ENCODE results near the gene C2orf72.
"Not testable (repeated sequence)": the region's sequence is repeated elsewhere in the genome, so short reads cannot be mapped to it uniquely, and the experiment has no call there.

Gene C2orf72

DNA sequence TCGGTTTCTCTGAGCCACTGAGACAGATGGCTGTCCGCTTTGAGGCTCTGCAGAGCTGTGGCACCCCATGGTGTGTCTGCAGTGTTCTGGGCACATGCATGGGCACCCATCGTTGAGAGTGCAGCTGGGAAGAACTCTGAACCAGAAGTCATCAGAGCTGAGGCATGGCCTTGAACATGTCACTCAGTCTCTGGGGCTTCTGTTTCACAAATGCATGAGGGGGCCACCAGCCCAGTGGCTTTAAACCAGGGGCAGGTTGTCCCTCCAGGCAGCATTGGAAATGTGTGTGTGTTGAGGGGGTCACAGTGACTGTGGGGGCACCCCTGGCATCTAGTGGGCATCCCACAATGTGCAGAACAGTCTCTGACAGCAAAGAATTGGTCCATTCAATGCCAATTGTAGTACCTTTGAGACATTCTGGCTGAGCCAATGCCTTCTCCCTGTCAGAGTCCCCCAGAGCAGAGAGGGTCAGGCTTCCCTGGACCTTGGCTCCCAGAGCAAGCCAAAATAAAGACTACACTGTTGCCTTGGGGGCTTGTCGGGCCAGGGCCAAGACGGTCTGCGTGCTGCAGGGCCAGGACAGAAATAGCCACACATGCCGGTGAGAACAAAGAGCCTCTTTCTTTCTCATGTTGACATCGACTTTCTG is 10.1 kb downstream of the C2orf72 start:
- DNase-seq: no peak

DNA sequence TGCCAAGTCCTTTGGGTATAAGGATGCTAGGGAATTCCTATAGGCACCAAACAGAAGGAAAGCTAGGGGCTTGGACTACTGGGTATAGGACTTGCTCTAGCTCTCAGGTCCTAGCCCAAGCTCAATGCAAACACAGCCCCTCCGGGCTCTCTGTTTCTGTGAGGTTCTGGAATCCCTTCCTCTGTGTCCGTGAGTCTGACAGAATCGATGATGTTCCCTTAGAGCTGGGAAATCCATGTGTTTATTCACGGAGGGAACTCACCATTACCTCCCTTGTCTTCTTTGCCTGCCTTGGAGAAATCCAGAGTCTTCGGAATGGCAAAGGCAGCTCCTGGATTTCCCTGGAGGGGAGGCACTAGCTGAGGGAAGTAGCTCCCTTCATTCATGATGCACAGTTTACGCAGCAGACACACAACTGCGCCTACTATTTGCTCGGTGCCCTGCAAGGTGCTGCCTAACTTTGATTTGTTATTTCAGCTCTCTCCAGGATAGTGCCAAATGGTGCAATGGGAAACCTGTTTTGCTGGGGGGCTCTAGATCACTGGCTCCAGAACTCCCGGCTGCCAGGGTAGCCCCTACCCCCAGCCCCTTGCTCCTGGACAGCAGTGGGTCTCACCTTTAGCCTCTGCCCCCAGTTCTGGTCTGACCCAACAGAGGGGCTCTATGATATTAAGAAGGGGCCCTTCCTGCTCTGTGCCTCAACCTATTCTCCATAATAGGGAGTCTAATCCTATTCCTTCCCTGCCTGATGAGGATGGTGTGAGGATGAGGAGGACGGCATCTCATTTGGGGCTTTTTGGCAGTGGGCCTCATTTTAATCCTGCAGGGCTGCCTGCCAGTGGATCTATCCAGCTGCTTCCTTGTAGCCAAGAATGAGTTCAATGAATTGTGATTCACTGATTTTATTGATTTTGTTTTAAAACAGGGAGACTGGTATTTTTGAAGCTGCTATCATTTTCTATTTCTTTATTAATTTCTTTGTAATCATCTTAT is 10.9 kb downstream of the C2orf72 start:
- DNase-seq: no peak

DNA sequence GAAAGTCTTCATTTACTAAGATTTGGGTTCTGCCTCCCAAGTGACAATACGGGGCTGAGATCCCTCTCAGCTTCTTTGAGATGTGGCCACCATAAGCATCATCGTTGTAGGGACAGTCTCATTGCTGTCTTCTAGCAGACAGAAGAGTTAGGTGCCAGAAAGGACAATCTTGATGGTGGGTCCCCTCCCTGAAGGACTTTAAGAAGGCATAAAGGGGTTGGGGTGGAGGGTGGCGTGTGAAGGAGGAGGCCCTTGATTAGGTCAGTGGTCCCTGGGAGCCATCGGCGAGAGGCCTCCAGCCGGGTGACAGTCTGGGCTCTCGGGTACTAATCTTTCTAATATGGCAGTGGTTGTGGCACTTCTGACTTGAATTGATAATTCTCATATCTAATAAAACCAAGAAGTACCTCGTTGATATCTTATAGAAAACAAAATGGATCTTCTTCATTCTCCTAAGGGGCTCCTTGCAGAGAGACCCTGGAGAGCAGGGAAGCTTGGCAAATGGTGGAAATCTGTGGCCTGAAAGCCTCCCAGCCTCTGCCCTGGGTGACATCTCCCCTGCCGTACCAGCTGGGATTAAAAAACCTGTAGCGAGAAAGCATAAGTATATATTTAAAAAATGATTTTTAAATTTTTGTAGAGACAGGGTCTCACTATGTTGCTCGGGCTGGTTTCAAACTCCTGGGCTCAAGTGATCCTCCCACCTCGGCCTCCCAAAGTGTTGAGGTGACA is 12.1 kb downstream of the C2orf72 start:
- no peak for DNase-seq

DNA sequence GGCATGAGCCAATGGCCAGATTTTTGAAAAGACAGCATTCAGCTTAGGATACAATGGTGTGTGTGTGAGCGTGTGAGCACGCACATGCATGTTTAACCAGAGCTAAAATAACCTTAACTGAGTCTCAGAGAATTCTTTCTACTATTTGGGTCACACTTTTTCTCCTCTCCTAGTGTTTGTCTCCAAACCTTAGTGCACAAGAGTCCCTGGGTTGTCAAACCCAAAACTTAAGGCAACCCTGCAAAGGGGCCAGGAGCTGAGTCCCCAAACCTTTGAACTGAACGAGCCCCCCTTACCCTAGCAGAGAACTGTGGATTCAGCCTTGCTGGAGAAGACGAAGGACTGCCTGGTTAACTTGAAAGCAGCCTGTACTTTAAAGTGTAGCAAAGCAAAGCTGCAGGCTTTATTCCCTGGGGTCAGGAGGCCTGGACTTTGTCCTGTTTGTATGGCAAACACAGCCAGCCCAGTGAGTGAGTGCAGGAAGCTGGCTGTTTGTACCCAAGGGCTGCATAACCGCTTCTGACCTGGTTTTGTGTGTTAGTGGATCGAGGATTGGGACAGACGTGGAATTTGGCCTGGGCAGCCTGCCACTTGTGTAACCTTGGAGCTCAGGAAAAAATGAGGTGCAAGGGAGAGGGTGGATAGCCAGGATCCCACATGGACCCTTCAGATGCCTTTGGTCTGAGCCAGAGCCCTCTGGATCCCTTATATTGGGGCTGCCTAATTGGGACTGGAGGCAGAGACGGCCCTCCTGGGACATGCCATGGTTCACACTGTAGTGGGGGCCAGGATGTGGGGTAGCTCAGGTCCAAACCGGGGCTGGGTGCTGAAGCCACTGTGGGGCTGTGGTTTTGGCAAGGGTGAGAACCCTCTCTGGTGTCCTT is 12.9 kb downstream of the C2orf72 start:
- DNase-seq: no peak

DNA sequence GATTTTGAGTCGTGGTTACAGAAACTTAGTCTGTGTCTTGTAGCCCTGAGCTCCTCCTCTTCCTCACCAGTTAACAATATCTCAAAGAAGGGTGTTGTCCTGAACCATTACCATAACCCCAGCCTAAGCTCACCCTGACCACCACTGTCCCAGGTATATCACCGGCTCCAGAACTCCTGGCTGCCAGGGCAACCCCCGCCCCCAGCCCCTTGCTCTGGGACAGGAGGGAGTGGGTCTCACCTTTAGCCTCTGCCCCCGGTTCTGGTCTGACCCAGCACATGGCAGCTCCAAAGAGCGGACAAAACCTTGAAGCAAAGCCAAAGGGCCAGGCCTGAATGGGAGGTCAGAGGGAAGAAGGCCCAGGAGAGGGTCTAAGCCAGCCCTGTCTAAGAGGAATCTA is 13.8 kb downstream of the C2orf72 start:
- DNase-seq: no peak

DNA sequence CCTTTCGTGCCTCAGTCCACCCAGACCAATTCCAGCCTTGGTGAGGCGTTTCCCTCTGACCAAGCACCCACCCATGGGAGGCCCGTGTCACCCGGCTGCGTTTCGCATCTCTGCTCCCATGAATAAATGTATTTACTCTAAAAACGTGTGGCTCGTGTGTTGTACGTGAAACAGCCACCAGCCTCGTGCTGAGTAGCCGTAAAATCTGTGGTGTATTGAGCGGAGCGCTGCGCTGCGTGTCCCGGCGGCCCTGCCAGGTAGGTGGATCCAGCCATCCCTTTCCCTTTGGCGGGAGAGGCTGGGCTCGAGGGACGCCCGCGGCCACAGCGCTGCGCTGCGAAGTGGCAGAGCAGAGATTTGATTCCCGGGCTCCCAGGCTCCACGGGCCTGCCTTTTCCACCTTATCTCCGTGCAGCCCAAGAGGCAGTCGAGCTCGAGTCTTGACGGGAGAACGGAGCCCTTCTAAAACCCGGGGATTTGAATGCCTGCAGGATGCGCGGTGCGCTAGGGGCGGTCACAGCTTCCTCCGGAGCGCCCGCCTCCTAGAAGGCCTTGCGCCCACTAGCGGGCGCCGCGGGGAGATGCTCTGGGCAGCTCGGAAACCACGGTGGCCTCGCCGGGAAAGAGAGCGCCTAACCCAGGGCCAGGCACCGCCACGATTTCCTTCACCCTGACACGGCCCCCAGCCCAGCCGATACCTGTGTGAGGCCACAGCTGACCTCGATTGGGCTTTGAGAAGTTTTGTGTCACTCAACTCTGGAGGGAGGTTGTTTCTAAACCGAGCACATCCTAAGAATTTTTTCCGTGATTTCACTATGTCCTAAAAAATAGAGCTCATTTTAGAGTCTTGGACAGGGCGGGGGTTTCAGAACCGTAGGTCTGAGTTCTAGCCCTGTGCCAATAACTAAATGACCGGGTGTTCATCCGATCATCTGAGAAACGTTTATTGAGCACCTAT is 15.4 kb downstream of the C2orf72 start:
- peak; percentile 92 for DNase-seq

DNA sequence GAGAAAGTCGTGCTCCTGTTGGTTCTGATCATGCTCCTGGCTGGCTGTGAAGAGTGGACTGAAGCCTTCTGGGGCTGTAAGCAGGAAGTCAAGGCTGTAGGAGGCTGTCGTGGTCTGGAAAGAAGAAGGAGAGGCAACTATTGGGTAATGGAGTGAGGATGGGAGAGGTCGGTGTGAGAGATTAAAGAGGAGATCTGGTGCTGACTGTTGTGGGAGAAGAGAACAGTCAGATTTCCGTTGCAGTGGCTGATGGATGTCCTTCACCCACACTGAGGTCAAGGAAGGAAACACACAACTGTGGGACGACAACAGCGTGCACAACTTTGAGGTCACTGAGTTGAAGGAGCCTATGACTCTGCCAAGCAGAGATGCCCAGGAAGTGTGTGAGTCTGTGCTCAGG is 16.5 kb downstream of the C2orf72 start:
- DNase-seq: no peak

DNA sequence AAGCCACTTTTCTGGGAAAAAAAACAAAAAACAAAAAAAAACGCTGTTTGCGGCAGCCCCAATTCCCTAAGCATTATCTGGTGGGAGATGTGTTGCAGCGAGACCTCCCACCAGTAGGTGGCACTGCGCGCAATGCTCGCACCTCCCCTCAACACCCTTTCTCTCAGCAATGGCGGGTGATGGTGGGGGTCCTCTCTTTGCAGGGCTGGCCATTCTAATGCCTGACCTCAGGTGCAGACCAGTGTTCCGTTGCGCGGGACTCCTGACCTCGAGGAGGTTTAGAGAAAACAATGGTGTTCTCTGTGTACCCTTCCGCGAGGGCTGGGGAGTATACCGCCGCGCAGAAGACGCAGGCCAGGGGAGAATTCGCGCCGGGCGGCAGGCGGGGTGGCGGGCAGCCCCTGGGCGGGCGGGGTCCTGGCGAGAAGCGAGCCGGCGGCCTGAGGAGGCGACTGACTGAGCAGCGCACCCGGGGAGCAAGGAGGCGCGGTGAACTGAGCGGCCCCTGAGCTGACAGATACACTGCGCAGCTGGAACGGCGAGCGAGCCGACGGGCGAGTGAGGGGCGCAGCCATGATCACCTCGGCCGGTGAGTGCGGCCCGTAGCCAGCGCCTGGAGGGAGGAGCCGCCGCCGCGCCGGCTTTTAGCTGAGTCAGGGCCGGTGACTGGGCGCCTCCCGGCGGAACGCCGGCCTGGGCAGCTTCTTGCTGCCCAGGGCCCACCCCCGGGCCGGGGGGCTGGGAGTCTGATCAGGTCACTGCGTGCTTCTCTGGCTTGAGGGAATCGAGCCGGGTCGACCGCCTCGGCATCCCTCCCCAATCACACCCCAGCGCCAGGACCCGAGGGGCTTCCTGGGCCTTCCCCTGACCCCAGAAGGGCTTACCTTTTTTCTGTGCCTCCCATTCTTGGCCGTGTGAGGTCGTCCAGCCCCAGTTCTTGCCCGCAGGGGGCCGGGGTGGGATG is 19.4 kb downstream of the C2orf72 start, which contains the start of gene PSMD1:
TSS of gene PSMD1 (plus strand) at position 415 of the 964 bp plus-strand sequence. CDS start at position 574, 159 bp downstream.
- peak; percentile 96 for DNase-seq

DNA sequence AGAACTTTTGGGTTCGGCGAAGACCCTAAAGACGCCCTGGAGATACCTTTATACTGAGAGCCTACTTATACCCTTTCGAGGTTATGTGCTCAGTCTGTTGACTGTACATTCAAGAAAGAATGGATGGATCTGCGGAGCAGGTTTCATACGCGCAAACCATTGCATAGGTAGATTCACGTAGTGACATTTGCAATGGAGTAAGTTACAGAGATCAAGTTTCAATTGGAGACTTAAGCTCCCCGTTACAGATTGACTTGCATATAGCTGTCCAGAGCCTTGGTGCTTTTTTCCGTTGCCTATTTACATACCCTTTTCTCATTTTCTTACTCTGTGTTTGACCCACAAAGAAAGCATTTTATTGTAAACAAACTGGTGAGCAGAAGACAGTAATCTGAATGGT is 20.3 kb downstream of the C2orf72 start:
- no peak for DNase-seq

DNA sequence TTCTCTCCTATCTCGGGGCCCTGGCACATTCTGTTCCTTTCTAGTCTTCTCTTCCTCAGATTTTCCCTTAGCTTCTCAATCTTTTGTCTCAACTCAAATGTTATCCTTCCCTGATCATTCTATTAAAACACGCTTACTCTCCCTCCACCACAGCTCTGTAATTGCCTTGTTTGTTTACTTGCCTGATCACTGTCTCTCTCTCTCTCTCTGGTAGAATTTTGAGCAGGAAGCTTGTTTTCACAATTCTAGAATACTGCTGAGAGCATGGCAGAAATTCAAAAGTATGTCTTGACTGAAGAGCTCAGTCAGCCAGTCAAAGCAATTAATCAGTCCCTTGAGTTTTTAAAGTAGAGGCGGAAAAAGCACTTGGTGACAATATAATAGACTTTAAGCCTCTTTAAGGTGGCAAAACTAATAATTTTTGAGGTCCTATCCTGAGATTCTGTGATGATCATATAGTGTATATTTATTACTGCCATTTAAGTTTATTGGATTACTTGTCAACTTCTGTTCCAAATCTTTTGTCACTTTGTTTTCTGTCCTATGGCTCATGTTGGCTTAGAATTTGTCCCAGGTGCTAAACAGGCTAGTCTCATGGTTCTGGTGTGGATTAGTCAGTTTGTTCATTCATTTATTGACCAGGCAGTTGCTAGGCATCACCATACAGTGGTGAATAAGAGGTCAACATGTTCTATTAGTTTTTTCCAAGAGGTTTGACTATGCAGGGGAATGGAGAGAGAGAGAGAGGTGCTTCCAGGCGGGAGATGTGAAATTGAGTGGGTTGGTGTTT is 21.6 kb downstream of the C2orf72 start:
- no peak for DNase-seq

DNA sequence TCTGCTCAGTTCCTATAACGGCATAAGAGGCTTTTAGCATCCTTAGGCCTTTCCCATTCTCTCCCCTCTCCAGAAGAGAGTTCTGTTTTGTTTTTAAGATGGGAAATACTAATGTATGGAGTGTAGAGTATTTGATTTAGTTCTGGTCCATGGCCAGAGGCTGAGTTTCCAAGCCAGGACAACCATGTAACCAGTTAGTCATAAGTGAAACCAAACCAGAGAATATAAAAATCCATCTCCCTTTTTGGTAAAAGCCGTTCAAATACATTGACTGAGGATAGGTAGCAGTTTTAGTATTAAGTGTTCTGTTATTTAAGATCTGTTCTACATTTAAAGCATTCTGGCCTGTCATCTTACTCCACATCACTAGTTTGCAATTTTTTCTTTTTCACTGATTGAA is 22.4 kb downstream of the C2orf72 start:
- no peak for DNase-seq

DNA sequence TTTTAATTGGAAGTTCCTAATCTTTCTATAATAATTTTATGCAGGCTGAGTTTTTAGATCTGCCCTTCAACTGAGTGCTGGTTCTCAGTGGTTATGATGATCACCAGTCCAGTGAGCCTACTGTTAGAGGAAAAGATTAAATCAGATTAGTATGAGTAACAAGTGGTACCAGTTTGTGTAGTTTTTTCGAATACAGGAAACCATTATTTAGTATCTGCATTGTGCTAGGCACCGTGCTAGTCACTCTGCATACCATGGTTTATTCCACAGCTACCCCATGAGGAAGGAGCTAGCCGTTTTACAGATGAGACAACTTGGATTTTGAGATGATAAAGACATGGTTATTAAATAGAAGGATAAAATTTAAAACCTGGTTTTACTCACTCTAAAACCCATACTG is 25.5 kb downstream of the C2orf72 start:
- DNase-seq: peak; percentile 22

DNA sequence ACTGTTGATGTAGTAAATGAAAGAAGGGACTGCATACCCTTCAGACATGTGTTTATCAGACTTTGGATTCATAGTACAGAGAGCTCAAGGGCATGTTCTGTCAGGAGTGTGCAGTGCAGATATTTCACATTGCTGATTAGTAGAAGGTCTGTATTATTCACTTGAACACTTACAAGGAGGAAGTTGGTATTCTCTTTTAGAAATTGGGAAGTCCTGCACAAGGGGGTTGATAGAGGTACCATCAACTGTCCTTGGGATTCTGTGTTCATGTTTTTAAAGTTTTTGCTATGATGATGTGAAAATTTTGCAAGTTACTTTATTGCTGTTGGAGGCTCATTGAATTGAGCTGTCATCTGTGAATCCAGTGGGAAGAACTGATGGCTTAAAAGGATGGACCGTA is 26.0 kb downstream of the C2orf72 start:
- DNase-seq: no peak

DNA sequence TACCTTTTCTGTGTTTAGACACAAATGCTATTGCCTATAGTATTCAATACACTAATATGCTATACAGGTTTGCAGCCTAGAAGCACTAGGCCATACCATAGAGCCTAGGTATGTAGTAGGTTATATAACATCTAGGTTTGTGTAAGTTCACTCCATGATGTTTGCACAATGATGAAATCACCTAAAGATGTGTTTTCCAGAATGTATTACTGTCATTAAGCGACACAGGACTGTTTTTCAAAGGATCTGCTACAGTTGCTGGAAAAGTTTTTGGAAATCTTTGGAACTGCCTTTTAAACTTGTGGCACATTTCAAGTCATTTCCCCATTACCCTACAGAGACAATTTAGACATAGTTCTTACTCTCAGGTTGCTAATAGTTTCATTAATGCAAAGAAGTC is 28.6 kb downstream of the C2orf72 start:
- no peak for DNase-seq

DNA sequence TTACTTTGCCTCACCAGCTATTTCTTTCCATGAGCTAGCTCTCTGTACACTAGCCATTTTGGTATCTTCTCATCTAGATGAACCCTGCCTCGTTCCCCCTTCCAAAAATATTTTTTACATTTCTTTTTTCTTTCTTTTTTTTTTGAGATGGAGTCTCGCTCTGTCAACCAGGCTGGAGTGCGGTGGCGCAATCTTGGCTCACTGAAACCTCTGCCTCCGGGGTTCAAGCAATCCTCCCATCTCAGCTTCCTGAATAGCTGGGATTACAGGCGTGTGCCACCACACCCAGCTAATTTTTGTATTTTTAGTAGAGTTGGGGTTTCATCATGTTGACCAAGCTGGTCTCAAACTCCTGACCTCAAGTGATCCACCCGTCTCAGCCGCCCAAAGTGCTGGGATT is 30.2 kb downstream of the C2orf72 start:
- DNase-seq: not testable (repeated sequence)

DNA sequence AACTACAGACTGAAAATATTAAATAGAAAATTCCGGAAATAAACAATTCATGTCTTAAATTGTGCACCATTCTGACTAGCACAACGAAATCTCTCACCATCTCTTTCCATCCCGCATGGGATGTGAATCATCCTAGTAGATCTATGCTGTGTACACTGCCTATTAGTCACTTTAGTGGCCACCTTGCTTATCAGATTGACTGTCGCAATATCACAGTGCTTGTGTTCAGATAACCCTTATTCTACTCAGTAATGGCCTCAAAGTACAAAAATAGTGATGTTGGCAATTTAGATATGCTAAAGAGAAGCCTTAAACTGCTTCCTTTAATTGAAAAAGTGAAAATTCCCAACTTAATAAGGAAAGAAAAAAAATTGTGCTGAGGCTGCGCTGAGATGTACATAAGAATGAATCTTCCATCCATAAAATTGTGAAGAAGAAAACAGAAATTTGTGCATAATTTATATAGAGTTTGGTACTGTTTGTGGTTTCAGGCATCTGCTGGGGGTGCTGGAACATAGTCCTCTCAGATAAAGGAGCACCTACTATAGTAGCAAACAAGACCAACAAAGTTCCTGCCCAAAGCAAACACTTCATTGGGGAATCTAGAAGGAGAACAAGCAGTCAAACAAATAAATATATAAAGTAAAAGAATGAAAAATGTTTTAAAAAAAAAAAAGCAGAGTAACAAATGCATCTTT is 31.4 kb downstream of the C2orf72 start:
- DNase-seq: peak; percentile 82

DNA sequence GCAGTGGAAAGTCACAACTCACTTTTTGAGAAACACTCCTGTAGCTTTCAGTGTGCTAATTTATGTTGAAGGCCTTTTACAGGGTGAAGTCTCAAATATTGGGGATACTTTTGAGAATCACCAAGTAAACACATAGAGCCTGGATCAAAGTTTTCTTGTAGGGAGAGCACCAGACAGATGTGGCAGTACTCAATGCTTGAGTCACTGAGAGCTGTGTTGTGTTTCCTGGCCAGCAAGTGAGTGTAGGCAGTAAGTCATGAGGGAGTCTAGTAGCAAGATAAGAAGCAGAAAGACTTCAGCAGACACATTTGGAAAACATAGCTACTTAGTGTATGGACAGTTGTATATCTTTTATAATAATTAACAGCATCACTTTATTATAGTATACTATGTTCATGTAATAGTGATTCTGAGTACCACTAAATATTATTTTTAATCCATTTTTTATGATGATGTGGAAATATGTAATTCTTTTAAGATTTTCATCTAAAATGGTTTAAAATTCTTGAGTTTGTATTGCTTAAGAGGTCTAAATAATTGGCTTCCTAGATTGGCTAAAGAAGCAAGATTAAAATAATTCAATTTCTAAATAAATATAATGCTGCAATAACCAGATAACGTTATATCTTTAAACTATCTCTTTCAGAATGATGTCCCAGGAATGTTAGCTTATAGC is 32.2 kb downstream of the C2orf72 start:
- peak; percentile 32 for DNase-seq

DNA sequence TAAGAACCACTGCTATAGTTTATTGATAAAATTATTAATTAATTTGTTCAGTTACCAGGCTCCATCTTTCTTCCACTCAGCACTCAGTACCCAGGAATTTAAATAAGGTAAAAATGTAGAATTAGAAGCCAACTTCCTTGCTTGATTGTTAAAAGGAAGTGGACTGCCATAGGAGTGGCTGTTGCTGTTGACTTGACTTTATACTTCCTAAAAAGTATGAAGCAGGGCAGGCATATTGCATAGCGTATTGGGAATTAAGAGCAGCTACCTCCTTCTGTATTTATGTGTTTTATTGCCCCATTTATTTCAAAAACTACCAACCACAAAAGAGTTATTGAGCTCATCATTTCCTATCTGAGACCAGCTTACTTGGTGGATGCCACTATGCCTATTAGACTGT is 47.2 kb downstream of the C2orf72 start:
- no peak for DNase-seq
